Choroid plexus epithelial cell (primary cell): ENCODE results near the gene RIPOR2.

Source experiments
- DNase-seq: peaks from one replicate; pipeline ENCODE4 v3.0.0-alpha.2; 2010; ENCODE audit warnings: low read depth
- H3K4me3 ChIP-seq: 2 replicates; pipeline ENCODE4 v1.5.1; 2011; ENCODE audit warnings: low read depth, mild to moderate bottlenecking, control low read depth, low read length, moderate library complexity
- TF ChIP-seq, protein P1 (sequence below): conservative IDR thresholded peaks from 2 replicates; pipeline ENCODE4 v1.5.1; 2011; ENCODE audit warnings: low read depth, mild to moderate bottlenecking, control low read depth, inconsistent platforms, low read length, moderate library complexity

The RIPOR2 gene

DNA sequence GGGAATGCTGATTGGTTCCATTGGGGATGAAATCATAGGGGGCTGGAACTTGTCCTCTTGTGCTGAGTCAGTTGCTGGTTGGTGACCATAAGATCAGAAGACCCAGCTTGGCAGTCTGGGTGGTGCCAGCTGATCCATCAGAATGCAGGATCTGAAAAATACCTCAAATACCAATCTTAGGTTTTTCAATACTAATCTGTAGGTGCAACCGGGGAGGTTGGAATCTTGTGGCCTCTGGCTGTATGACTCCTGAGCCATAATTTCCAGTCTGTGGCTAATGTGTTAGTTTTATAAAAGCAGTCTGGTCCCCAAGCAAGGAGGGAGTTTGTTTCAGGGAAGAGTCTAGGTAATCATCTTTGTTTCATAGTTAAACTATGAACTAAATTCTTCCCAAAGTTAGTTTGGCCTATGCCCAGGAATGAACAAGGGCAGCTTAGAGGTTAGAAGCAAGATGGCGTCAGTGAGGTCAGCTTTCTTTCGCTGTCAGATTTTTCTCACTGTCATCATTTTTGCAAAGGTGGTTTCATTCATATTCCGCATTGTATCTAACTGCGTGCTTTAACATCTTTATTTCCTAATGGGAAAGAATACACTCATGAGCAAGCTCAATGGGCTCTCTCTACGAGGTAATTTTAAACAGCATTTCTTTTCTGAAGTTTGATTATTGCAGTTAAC lies 139.0 kb downstream of the RIPOR2 start:
- TF ChIP-seq, protein P1, sequence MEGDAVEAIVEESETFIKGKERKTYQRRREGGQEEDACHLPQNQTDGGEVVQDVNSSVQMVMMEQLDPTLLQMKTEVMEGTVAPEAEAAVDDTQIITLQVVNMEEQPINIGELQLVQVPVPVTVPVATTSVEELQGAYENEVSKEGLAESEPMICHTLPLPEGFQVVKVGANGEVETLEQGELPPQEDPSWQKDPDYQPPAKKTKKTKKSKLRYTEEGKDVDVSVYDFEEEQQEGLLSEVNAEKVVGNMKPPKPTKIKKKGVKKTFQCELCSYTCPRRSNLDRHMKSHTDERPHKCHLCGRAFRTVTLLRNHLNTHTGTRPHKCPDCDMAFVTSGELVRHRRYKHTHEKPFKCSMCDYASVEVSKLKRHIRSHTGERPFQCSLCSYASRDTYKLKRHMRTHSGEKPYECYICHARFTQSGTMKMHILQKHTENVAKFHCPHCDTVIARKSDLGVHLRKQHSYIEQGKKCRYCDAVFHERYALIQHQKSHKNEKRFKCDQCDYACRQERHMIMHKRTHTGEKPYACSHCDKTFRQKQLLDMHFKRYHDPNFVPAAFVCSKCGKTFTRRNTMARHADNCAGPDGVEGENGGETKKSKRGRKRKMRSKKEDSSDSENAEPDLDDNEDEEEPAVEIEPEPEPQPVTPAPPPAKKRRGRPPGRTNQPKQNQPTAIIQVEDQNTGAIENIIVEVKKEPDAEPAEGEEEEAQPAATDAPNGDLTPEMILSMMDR: no peak
- DNase-seq: no peak
- H3K4me3 ChIP-seq: no peak overlapping the region

GRCh38 chr6:24795106-24795505 lies 140.7 kb downstream of the RIPOR2 start:
- no peak overlapping the region for H3K4me3 ChIP-seq
- TF ChIP-seq, protein P1: no peak
- DNase-seq: peak; percentile 40

- TF ChIP-seq, protein P1: no peak
- no peak for DNase-seq
- no peak overlapping the region for H3K4me3 ChIP-seq
These were observed 147.6 kb downstream of the RIPOR2 start for GRCh38 chr6:24788031-24788665.

GRCh38 chr6:24780206-24780605 lies 155.6 kb downstream of the RIPOR2 start:
- no peak overlapping the region for H3K4me3 ChIP-seq
- TF ChIP-seq, protein P1: no peak
- DNase-seq: no peak

- DNase-seq: peak; percentile 41
- no peak overlapping the region for H3K4me3 ChIP-seq
- TF ChIP-seq, protein P1: no peak
These were observed 156.2 kb downstream of the RIPOR2 start for GRCh38 chr6:24779416-24780016.

DNA sequence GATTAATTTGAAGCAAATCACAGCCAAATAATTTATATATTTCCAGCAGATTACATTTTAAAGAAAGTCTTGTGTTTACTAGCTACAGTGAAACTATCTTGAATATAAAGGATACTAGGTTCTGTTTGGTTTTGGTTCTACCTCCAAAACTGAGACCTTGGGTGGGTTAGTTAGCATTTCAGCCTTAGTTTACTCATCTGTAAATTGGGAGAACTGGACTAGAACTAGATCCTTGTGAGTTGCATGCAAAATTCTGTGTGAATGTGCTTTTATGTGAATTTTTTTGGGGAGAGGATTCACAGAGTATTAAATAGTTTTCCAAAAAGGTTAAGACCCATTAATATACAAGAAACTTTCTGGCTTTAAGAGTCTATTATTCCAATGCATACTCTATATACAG lies 156.9 kb downstream of the RIPOR2 start:
- no peak overlapping the region for H3K4me3 ChIP-seq
- TF ChIP-seq, protein P1: no peak
- DNase-seq: no peak

DNA sequence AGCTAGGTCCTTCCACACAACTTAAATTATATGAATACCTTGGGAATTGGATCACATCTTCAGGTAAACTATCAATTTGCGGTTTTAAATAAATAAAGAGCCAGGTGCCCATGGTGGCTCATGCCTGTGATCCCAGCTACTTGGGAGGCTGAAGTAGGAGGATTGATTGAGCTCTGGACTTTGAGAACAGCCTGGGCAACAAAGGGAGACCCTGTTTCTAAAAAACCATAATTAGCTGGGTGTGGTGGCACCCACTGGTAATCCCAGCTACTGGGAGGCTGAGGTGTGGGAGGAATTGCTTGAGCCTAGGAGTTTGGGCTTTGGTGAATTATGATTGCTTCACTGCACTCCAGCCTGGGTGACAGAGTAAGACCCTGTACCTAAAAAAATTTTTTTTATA lies 157.6 kb downstream of the RIPOR2 start:
- TF ChIP-seq, protein P1: no peak
- no peak for DNase-seq
- H3K4me3 ChIP-seq: no peak overlapping the region
